GM18873 (cell line): Measurements from ENCODE around the gene PLEKHA1.

Experiments used
- ATAC-seq: cut with Tn5 transposase; IDR thresholded peaks from one replicate; pipeline ENCODE4 v1.9.1; 2021; ENCODE audit warnings: mild to moderate bottlenecking, moderate library complexity, moderate number of reproducible peaks; ENCODE audit not compliant: unreplicated experiment, low FRiP score

Gene PLEKHA1

GRCh38 chr10:122375679-122376160, 1.2 kb downstream of the PLEKHA1 start:
- no peak for ATAC-seq

- ATAC-seq, result no peak
Observed at GRCh38 chr10:122376364-122376961, 2.0 kb downstream of the PLEKHA1 start.

- no peak for ATAC-seq
Observed at GRCh38 chr10:122379041-122379440, 4.5 kb downstream of the PLEKHA1 start.

- ATAC-seq, result no peak
Observed at GRCh38 chr10:122379537-122379936, 5.0 kb downstream of the PLEKHA1 start.

- no peak for ATAC-seq
Observed at GRCh38 chr10:122380703-122381102, 6.2 kb downstream of the PLEKHA1 start.

GRCh38 chr10:122381680-122382079, 7.2 kb downstream of the PLEKHA1 start:
- ATAC-seq, result no peak

GRCh38 chr10:122386514-122386913, 12.0 kb downstream of the PLEKHA1 start:
- no peak for ATAC-seq

GRCh38 chr10:122387572-122387971, 13.1 kb downstream of the PLEKHA1 start:
- no peak for ATAC-seq

- no peak for ATAC-seq
Observed at GRCh38 chr10:122388287-122388997, 13.9 kb downstream of the PLEKHA1 start.

GRCh38 chr10:122390271-122390670, 15.8 kb downstream of the PLEKHA1 start:
- ATAC-seq, result no peak

- no peak for ATAC-seq
Observed at GRCh38 chr10:122390679-122391078, 16.2 kb downstream of the PLEKHA1 start.

GRCh38 chr10:122391875-122392274, 17.4 kb downstream of the PLEKHA1 start:
- ATAC-seq, result no peak

- no peak for ATAC-seq
Observed at GRCh38 chr10:122392835-122393234, 18.3 kb downstream of the PLEKHA1 start.

GRCh38 chr10:122393288-122393687, 18.8 kb downstream of the PLEKHA1 start:
- ATAC-seq, result no peak

- ATAC-seq, result no peak
Observed at GRCh38 chr10:122402548-122403131, 28.1 kb downstream of the PLEKHA1 start.

- no peak for ATAC-seq
Observed at GRCh38 chr10:122404576-122404975, 30.1 kb downstream of the PLEKHA1 start.

GRCh38 chr10:122407375-122408125, 33.0 kb downstream of the PLEKHA1 start:
- ATAC-seq, result no peak

- no peak for ATAC-seq
Observed at GRCh38 chr10:122413327-122413726, 38.8 kb downstream of the PLEKHA1 start.

- ATAC-seq, result no peak
Observed at GRCh38 chr10:122417667-122418066, 43.2 kb downstream of the PLEKHA1 start.

- ATAC-seq, result no peak
Observed at GRCh38 chr10:122419016-122419415, 44.5 kb downstream of the PLEKHA1 start.
